PFSK-1 (cell line): ENCODE results near the gene NEUROG1.

Experiments
- POLR2AphosphoS5 ChIP-seq: IDR thresholded peaks from 2 replicates; pipeline ENCODE4 v1.6.1; 2012; ENCODE audit warnings: low read depth, mild to moderate bottlenecking, control low read depth, low read length, moderate library complexity
- REST ChIP-seq, 2 experiments: IDR thresholded peaks; 2 replicates each; pipeline versions ENCODE4 v1.6.1 to v1.8.0; 2011 to 2012; ENCODE audit warnings: low read depth in 2 of 2, low read length in 2 of 2, control low read depth in 1 of 2, inconsistent platforms in 1 of 2, mild to moderate bottlenecking in 1 of 2, moderate library complexity in 1 of 2; ENCODE audit not compliant: insufficient read depth in 1 of 2
- SIN3A ChIP-seq: IDR thresholded peaks from 2 replicates; pipeline ENCODE4 v1.6.1; 2012; ENCODE audit warnings: mild to moderate bottlenecking, low read length, moderate library complexity, borderline replicate concordance; ENCODE audit not compliant: insufficient read depth

DNA sequence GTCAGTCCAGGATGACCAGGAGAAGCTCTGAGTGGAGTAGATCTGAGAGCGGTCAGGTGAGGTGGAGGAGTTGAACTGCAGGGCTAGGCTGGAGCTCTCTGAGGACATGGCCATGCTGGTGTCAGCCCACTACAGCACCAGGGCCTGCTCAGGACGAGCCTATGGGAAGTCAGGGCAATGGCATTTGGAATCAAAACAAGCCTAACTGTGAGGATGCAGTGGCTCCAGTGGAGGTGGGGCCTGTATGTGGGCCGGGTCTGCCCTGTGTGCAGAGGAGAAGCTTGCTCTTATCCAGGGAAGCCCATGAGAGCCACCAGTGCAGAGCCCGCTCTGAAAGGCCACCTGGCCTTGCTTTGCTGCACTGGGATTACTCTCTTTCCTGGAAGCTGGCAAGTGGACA is 31.9 kb upstream of the NEUROG1 start:
- TF ChIP-seq POLR2AphosphoS5 (no peak), REST (IDR thresholded peaks at IDR 0.05; ENCODE audit: insufficient read depth in 1 of 2, low read depth in 2 of 2, low read length in 2 of 2) (no peak), SIN3A (no peak)
